Endothelial cell (in vitro differentiated cells): ENCODE data around the gene DYRK1A. TPM values are rescaled to one million over a fixed set of nuclear protein-coding genes. Genes with fewer than 3 reads are reported as not detected.

Experiments used
- DNase-seq: peaks from one replicate; pipeline ENCODE4 v3.0.0; 2021; ENCODE audit warnings: low spot score
- H3K27ac Mint-ChIP-seq: one replicate; pipeline ENCODE4 v1.8.0; 2021; ENCODE audit warnings: mixed read lengths, inconsistent platforms; ENCODE audit not compliant: unreplicated experiment
- H3K27me3 Mint-ChIP-seq: one replicate; pipeline ENCODE4 v1.8.0; 2021; ENCODE audit warnings: mild to moderate bottlenecking, moderate library complexity, mixed read lengths, inconsistent platforms; ENCODE audit not compliant: unreplicated experiment
- H3K36me3 Mint-ChIP-seq: one replicate; pipeline ENCODE4 v1.8.0; 2021; ENCODE audit warnings: mild to moderate bottlenecking, low read depth, mixed read lengths, inconsistent platforms; ENCODE audit not compliant: unreplicated experiment
- H3K4me1 Mint-ChIP-seq: one replicate; pipeline ENCODE4 v1.8.0; 2021; ENCODE audit warnings: mild to moderate bottlenecking, mixed read lengths, inconsistent platforms; ENCODE audit not compliant: unreplicated experiment
- H3K4me3 Mint-ChIP-seq: one replicate; pipeline ENCODE4 v1.8.0; 2021; ENCODE audit warnings: mild to moderate bottlenecking, mixed read lengths, inconsistent platforms; ENCODE audit not compliant: unreplicated experiment
- H3K9me3 Mint-ChIP-seq: one replicate; pipeline ENCODE4 v1.8.0; 2021; ENCODE audit warnings: mixed read lengths, inconsistent platforms; ENCODE audit not compliant: unreplicated experiment
- CTCF ChIP-seq: fragments of 200-600 bp; sonication (generic); IDR thresholded peaks from one replicate; pipeline ENCODE4 v1.5.0; 2021; ENCODE audit warnings: antibody characterized with exemption; ENCODE audit not compliant: unreplicated experiment
- total RNA-seq: library from RNA; stranded (reverse); fragmentation: NEBNext Ultra II Directional; extraction: Animal tissue kit (Norgen Biotek cat#: 25700); gene quantifications from one replicate; pipeline ENCODE4 v1.2.1, GENCODE V29; 2021; ENCODE audit not compliant: unreplicated experiment

The DYRK1A gene
- total RNA-seq, 1 donor from 2014 or later: 87.5 TPM

- Mint-ChIP-seq H3K36me3 (no peaks in the 10 kb centered on the region), H3K9me3 (no peaks in the 10 kb centered on the region), H3K4me1 (peaks cover 21% of the 10 kb centered on the region), H3K27ac (no peak overlapping the region), H3K27me3 (peaks cover 3% of the 10 kb centered on the region), H3K4me3 (no peak overlapping the region)
- TF ChIP-seq CTCF: no peak
- DNase-seq: no peak
Observed at GRCh38 chr21:37565530-37566223, 199.1 kb downstream of the DYRK1A start.

GRCh38 chr21:37566790-37567615 lies 200.4 kb downstream of the DYRK1A start:
- Mint-ChIP-seq H3K27me3 (peaks cover 3% of the 10 kb centered on the region), H3K27ac (peak overlapping the region; percentile 26), H3K36me3 (no peaks in the 10 kb centered on the region), H3K4me1 (peaks cover 21% of the 10 kb centered on the region), H3K4me3 (no peak overlapping the region), H3K9me3 (no peaks in the 10 kb centered on the region)
- TF ChIP-seq CTCF: no peak
- no peak for DNase-seq

- peaks cover 3% of the 10 kb centered on the region for H3K27me3 Mint-ChIP-seq
- no peak for DNase-seq
- H3K9me3 Mint-ChIP-seq: no peaks in the 10 kb centered on the region
- no peak overlapping the region for H3K27ac Mint-ChIP-seq
- peaks cover 21% of the 10 kb centered on the region for H3K4me1 Mint-ChIP-seq
- TF ChIP-seq CTCF: no peak
- H3K36me3 Mint-ChIP-seq: no peaks in the 10 kb centered on the region
- H3K4me3 Mint-ChIP-seq: no peak overlapping the region
Observed at GRCh38 chr21:37568415-37568814, 201.8 kb downstream of the DYRK1A start.

- TF ChIP-seq CTCF: no peak
- Mint-ChIP-seq H3K4me3 (no peak overlapping the region), H3K27ac (no peak overlapping the region), H3K9me3 (no peaks in the 10 kb centered on the region), H3K27me3 (peaks cover 3% of the 10 kb centered on the region), H3K36me3 (no peaks in the 10 kb centered on the region), H3K4me1 (peaks cover 20% of the 10 kb centered on the region)
- no peak for DNase-seq
Observed at GRCh38 chr21:37568916-37569315, 202.3 kb downstream of the DYRK1A start.

- H3K4me1 Mint-ChIP-seq: peaks cover 9% of the 10 kb centered on the region
- no peak overlapping the region for H3K27ac Mint-ChIP-seq
- DNase-seq: no peak
- H3K36me3 Mint-ChIP-seq: no peaks in the 10 kb centered on the region
- no peaks in the 10 kb centered on the region for H3K27me3 Mint-ChIP-seq
- no peak for TF ChIP-seq CTCF
- no peaks in the 10 kb centered on the region for H3K9me3 Mint-ChIP-seq
- H3K4me3 Mint-ChIP-seq: no peak overlapping the region
Observed at GRCh38 chr21:37571442-37571841, 204.9 kb downstream of the DYRK1A start.
